Parathyroid adenoma (tissue), 2 donors: ENCODE results near the gene OSBPL9.
"Not testable (repeated sequence)": the region's sequence is repeated elsewhere in the genome, so short reads cannot be mapped to it uniquely, and the experiment has no call there.

Source experiments
- H2AFZ ChIP-seq: fragments of 300-600 bp; sonication (generic); one replicate; pipeline ENCODE4 v1.7.0; 2017; ENCODE audit warnings: antibody characterized with exemption, mild to moderate bottlenecking
- H3K27ac ChIP-seq: fragments of 300-600 bp; sonication (generic); one replicate; pipeline ENCODE4 v1.7.0; 2017
- H3K27me3 ChIP-seq: fragments of 300-600 bp; sonication (generic); one replicate; pipeline ENCODE4 v1.7.0; 2017; ENCODE audit warnings: low read length; ENCODE audit not compliant: control insufficient read depth, insufficient read depth
- H3K36me3 ChIP-seq: fragments of 300-600 bp; sonication (generic); one replicate; pipeline ENCODE4 v1.7.0; 2017; ENCODE audit warnings: low read length; ENCODE audit not compliant: control insufficient read depth, insufficient read depth
- H3K4me1 ChIP-seq: fragments of 300-600 bp; sonication (generic); one replicate; pipeline ENCODE4 v1.7.0; 2017; ENCODE audit warnings: control low read depth
- H3K4me2 ChIP-seq: fragments of 300-600 bp; sonication (generic); one replicate; pipeline ENCODE4 v1.7.0; 2017; ENCODE audit warnings: low read length
- H3K4me3 ChIP-seq: fragments of 300-600 bp; sonication (generic); one replicate; pipeline ENCODE4 v1.7.0; 2017; ENCODE audit warnings: low read depth, low read length
- H3K79me2 ChIP-seq: fragments of 300-600 bp; sonication (generic); one replicate; pipeline ENCODE4 v1.7.0; 2017; ENCODE audit warnings: control low read depth
- H3K9ac ChIP-seq: fragments of 300-600 bp; sonication (generic); one replicate; pipeline ENCODE4 v1.7.0; 2017; ENCODE audit warnings: mild to moderate bottlenecking
- H3K9me3 ChIP-seq: fragments of 300-600 bp; sonication (generic); one replicate; pipeline ENCODE4 v1.7.0; 2017; ENCODE audit warnings: low read length; ENCODE audit not compliant: control insufficient read depth
- CTCF ChIP-seq: fragments of 300-600 bp; sonication (generic); IDR thresholded peaks from one replicate; pipeline ENCODE4 v1.7.0; 2017; ENCODE audit warnings: antibody characterized with exemption, mild to moderate bottlenecking
- donor health status: primary hyperparathyroidism.

The OSBPL9 gene

GRCh38 chr1:51644020-51644419 lies 27.1 kb downstream of the OSBPL9 start:
- Histone ChIP-seq H3K36me3 (no peaks in the 10 kb centered on the region), H3K4me2 (no peak overlapping the region), H3K27ac (no peak overlapping the region), H3K9me3 (no peaks in the 10 kb centered on the region), H3K27me3 (no peaks in the 10 kb centered on the region), H2AFZ (no peak overlapping the region), H3K4me1 (peaks cover 11% of the 10 kb centered on the region), H3K9ac (no peak overlapping the region), H3K79me2 (peaks cover 5% of the 10 kb centered on the region), H3K4me3 (no peak overlapping the region)
- no peak for TF ChIP-seq CTCF

GRCh38 chr1:51644533-51645197 lies 27.8 kb downstream of the OSBPL9 start:
- Histone ChIP-seq H3K36me3 (no peaks in the 10 kb centered on the region), H3K79me2 (peaks cover 5% of the 10 kb centered on the region), H3K9ac (no peak overlapping the region), H3K4me2 (no peak overlapping the region), H3K4me3 (no peak overlapping the region), H2AFZ (no peak overlapping the region), H3K27ac (no peak overlapping the region), H3K27me3 (no peaks in the 10 kb centered on the region), H3K9me3 (no peaks in the 10 kb centered on the region), H3K4me1 (peaks cover 11% of the 10 kb centered on the region)
- TF ChIP-seq CTCF = no peak

GRCh38 chr1:51646592-51646991 lies 29.7 kb downstream of the OSBPL9 start:
- H3K79me2 ChIP-seq, H3K9me3 ChIP-seq, H3K36me3 ChIP-seq, H3K27me3 ChIP-seq, H3K27ac ChIP-seq, H3K4me3 ChIP-seq, H3K4me2 ChIP-seq, H3K9ac ChIP-seq, H2AFZ ChIP-seq: not testable (repeated sequence)
- peaks cover 11% of the 10 kb centered on the region for H3K4me1 ChIP-seq

- Histone ChIP-seq H3K79me2 (peaks cover 5% of the 10 kb centered on the region), H3K4me2 (no peak overlapping the region), H3K27ac (peak overlapping the region; percentile 13), H3K4me3 (no peak overlapping the region), H3K36me3 (no peaks in the 10 kb centered on the region), H3K4me1 (peaks cover 5% of the 10 kb centered on the region), H3K9me3 (no peaks in the 10 kb centered on the region), H2AFZ (no peak overlapping the region), H3K27me3 (no peaks in the 10 kb centered on the region), H3K9ac (no peak overlapping the region)
- no peak for TF ChIP-seq CTCF
Measured at GRCh38 chr1:51648180-51649109, 31.6 kb downstream of the OSBPL9 start.

GRCh38 chr1:51649593-51650091 lies 32.8 kb downstream of the OSBPL9 start:
- H3K4me2 ChIP-seq = no peak overlapping the region
- H3K79me2 ChIP-seq = no peaks in the 10 kb centered on the region
- no peak overlapping the region for H2AFZ ChIP-seq
- H3K27me3 ChIP-seq = no peaks in the 10 kb centered on the region
- H3K36me3 ChIP-seq = no peaks in the 10 kb centered on the region
- TF ChIP-seq CTCF = no peak
- no peak overlapping the region for H3K27ac ChIP-seq
- H3K9me3 ChIP-seq = no peaks in the 10 kb centered on the region
- peaks cover 5% of the 10 kb centered on the region for H3K4me1 ChIP-seq
- no peak overlapping the region for H3K9ac ChIP-seq
- no peak overlapping the region for H3K4me3 ChIP-seq
